GM12878 (cell line): ENCODE results near the gene TTC39C. TPM values are rescaled to one million over a fixed set of nuclear protein-coding genes. Genes with fewer than 3 reads are reported as not detected.

Source experiments
- ATAC-seq: fragments of 200-7000 bp; cut with Tn5 transposase; 3 replicates; pipeline ENCODE4 v1.9.1; 2020; ENCODE audit warnings: mild to moderate bottlenecking, moderate library complexity
- BruUV-seq: library from RNA; stranded (reverse); fragments of 400-500 nt; replicated peaks from 2 replicates; lab custom pipeline; 2021; lab: Mats Ljungman, UMichigan
- CTCF ChIA-PET: fragments of 300-600 bp; sonication (Branson Sonifier 250); formaldehyde crosslinking; extraction: SDS; loops from one replicate; lab custom pipeline; 2021; ENCODE audit warnings: inconsistent platforms; lab: Yijun Ruan, JAX
- POLR2A ChIA-PET: fragments of 350-600 bp; formaldehyde crosslinking; extraction: SDS; loops from one replicate; lab custom pipeline; 2021; ENCODE audit warnings: inconsistent platforms; lab: Charles Lee
- RAD21 ChIA-PET: fragments of 300-600 bp; sonication (Branson Sonifier 250); formaldehyde crosslinking; loops from one replicate; lab custom pipeline; 2023; ENCODE audit warnings: antibody characterized with exemption; ENCODE audit not compliant: unreplicated experiment; lab: Charles Lee
- SMC1A ChIA-PET: fragments of 300-600 bp; sonication (Branson Sonifier 250); formaldehyde crosslinking; loops from one replicate; lab custom pipeline; 2023; ENCODE audit not compliant: unreplicated experiment, uncharacterized antibody; lab: Charles Lee
- DNase-seq: peaks from one replicate; pipeline ENCODE4 v3.0.0-alpha.2; 2011; ENCODE audit warnings: low read depth, low spot score
- FAIRE-seq: peaks from 3 replicates; lab custom pipeline; 2011; peaks lifted over from hg19 to GRCh38; lab: Jason Lieb, UNC
- H2AFZ ChIP-seq: 2 replicates; pipeline ENCODE4 v1.6.0; 2011; ENCODE audit warnings: low read depth, low read length, control low read depth; ENCODE audit not compliant: control insufficient read depth
- H3K27ac ChIP-seq: 2 replicates; pipeline ENCODE4 v1.5.1; 2011; ENCODE audit warnings: control low read depth; ENCODE audit not compliant: control insufficient read depth, insufficient read depth
- H3K27me3 ChIP-seq, 2 experiments: replicated peaks in 1 of 2; 2 replicates each; pipeline versions ENCODE4 v1.6.0 to v1.6.1; 2011; ENCODE audit warnings: low read length in 1 of 2; ENCODE audit not compliant: control insufficient read depth in 2 of 2, insufficient read depth in 2 of 2
- H3K36me3 ChIP-seq, 2 experiments: 2 replicates each; pipeline ENCODE4 v1.5.1; 2011; ENCODE audit warnings: low read length in 1 of 2; ENCODE audit not compliant: control insufficient read depth in 2 of 2, insufficient read depth in 2 of 2
- H3K4me1 ChIP-seq: 2 replicates; pipeline ENCODE4 v1.6.1; 2011; ENCODE audit warnings: mild to moderate bottlenecking, low read length, moderate library complexity, mixed read lengths; ENCODE audit not compliant: control insufficient read depth, insufficient read depth
- H3K4me2 ChIP-seq: 2 replicates; pipeline ENCODE4 v1.6.0; 2011; ENCODE audit warnings: control low read depth; ENCODE audit not compliant: control insufficient read depth, insufficient read depth
- H3K4me3 ChIP-seq: fragments of 200-600 bp; sonication (generic); 2 replicates; pipeline ENCODE4 v1.5.1; 2016
- H3K79me2 ChIP-seq: 2 replicates; pipeline ENCODE4 v1.6.0; 2011; ENCODE audit warnings: low read length; ENCODE audit not compliant: control insufficient read depth, insufficient read depth
- H3K9ac ChIP-seq: 2 replicates; pipeline ENCODE4 v1.8.0; 2011; ENCODE audit warnings: low read length, control low read depth, mixed read lengths; ENCODE audit not compliant: control insufficient read depth, insufficient read depth
- H3K9me3 ChIP-seq: replicated peaks from 3 replicates; pipeline ENCODE4 v1.5.1; 2011; ENCODE audit warnings: mild to moderate bottlenecking, low read length; ENCODE audit not compliant: control insufficient read depth, insufficient read depth
- H4K20me1 ChIP-seq: 2 replicates; pipeline ENCODE4 v1.6.0; 2011; ENCODE audit not compliant: control insufficient read depth, insufficient read depth
- BACH1 ChIP-seq: fragments of 450-650 bp; IDR thresholded peaks from 2 replicates; pipeline ENCODE4 v1.6.1; 2017; ENCODE audit warnings: mild to moderate bottlenecking, borderline replicate concordance
- GABPA ChIP-seq: IDR thresholded peaks from 2 replicates; pipeline ENCODE4 v1.6.1; 2014; ENCODE audit warnings: antibody characterized with exemption, low read depth, mild to moderate bottlenecking, inconsistent platforms
- NR2C1 ChIP-seq: fragments of 450-650 bp; IDR thresholded peaks from 2 replicates; pipeline ENCODE4 v1.6.1; 2017; ENCODE audit warnings: antibody characterized with exemption, mild to moderate bottlenecking, moderate library complexity
- RELA ChIP-seq: fragments of 450-650 bp; IDR thresholded peaks from 2 replicates; pipeline ENCODE4 v1.8.0; 2014; ENCODE audit warnings: borderline replicate concordance; ENCODE audit not compliant: partially characterized antibody
- SIN3A ChIP-seq: IDR thresholded peaks from 2 replicates; pipeline ENCODE4 v1.6.1; 2012; ENCODE audit warnings: low read depth, low read length, improper control_type of control experiment
- ZNF217 ChIP-seq: fragments of 450-650 bp; IDR thresholded peaks from 2 replicates; pipeline ENCODE4 v1.6.1; 2017; ENCODE audit warnings: antibody characterized with exemption, mild to moderate bottlenecking
- WGBS: methylation state at CpG from one replicate; pipeline ENCODE4 v1.1.6; 2016; ENCODE audit warnings: low lambda C conversion rate; ENCODE audit not compliant: insufficient replicate concordance, insufficient coverage; ENCODE audit errors: missing lambda C conversion rate; 5-methylcytosine and 5-hydroxymethylcytosine counted together
- in situ Hi-C: fragments of 300-500 bp; cut with MboI; formaldehyde crosslinking; loops from 9 replicates; pipeline ENCODE4 v1.14.3; 2018; ENCODE audit warnings: mixed read lengths
- intact Hi-C: fragments of 100-400 bp; cut with micrococcal nuclease; formaldehyde crosslinking; loops from one replicate; pipeline ENCODE4 v1.14.2; 2022; ENCODE audit not compliant: unreplicated experiment
- polyA plus RNA-seq, 11 experiments: library from polyadenylated mRNA; depleted of rRNA in 4 of 11; unstranded in 6 of 11; stranded (reverse) in 5 of 11; fragments of >200 nt; fragmentation: Nextera tagmentation in 4 of 11; fragmentation: Illumina TruSeq in 1 of 11; extraction: Ambion mirVana in 4 of 11; extraction: Trizol in 1 of 11; gene quantifications; 1 replicate in 1 of 11; 2 replicates in 10 of 11; pipeline versions ENCODE4 v1.2.1 to v1.2.3, GENCODE V29; 2011 to 2016; ENCODE audit warnings: inconsistent platforms in 2 of 11, missing spikeins in 2 of 11, low read depth in 1 of 11
- total RNA-seq, 4 experiments: library from RNA; depleted of rRNA in 3 of 4; stranded (reverse); fragments of >200 nt in 3 of 4; fragmentation: Illumina TruSeq in 1 of 4; extraction: Trizol in 1 of 4; gene quantifications; 2 replicates each; pipeline versions ENCODE4 v1.2.1 to v1.2.3, GENCODE V29; 2013 to 2021
- TF ChIP-seq, protein P1 (sequence below): IDR thresholded peaks from 2 replicates; pipeline ENCODE4 v1.6.1; 2011; ENCODE audit warnings: low read depth, mild to moderate bottlenecking, low read length, moderate library complexity, borderline replicate concordance; ENCODE audit errors: extremely low read depth
- TF ChIP-seq, protein P2 (sequence below): fragments of 450-650 bp; IDR thresholded peaks from 2 replicates; pipeline ENCODE4 v1.6.1; 2017; ENCODE audit warnings: mild to moderate bottlenecking, moderate library complexity
- TF ChIP-seq, protein P3 (sequence below): fragments of 450-650 bp; IDR thresholded peaks from 2 replicates; pipeline ENCODE4 v1.6.1; 2017; ENCODE audit warnings: antibody characterized with exemption, mild to moderate bottlenecking, moderate library complexity

TTC39C gene
- total and polyA plus RNA-seq, 10 of the 15 experiments (the other 5 are each of a cell fraction or from before 2014, with no cell fraction given): 21.1 to 91.0 (median 64.8) TPM

DNA sequence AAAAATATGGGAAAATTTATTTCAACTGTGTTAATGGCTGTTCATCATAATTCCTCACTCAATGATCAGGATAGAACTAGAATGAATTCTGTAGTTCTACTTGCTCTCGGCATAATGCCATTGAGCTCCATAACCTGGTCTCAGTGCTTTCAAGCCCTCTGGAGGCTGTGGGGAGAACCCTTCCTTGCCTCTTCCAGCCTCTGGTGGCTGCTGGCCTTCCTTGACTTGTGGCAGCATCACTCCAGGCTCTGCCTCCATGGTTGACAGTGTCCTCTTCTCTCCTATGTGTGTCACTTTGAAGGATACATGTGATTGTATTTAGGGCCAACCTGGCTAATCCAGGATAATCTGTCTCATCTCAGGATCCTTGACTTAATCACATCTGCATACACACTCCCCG, 97.4 kb downstream of the TTC39C start:
- Histone ChIP-seq H3K9me3 (no peaks in the 10 kb centered on the region), H3K4me1 (no peaks in the 10 kb centered on the region), H4K20me1 (no peaks in the 10 kb centered on the region), H3K27me3 (no peaks in the 10 kb centered on the region), H2AFZ (no peak overlapping the region), H3K27ac (no peak overlapping the region), H3K4me2 (no peak overlapping the region), H3K36me3 (peaks cover 3 to 7% of the 10 kb centered on the region in 2 experiments; a peak in 2 of 4 replicates), H3K4me3 (no peak overlapping the region), H3K79me2 (no peaks in the 10 kb centered on the region), H3K9ac (no peak overlapping the region)
- FAIRE-seq: no peak
- no TSS peak for BruUV-seq
- ChIA-PET SMC1A (interaction anchor here (0.7 to 1.2 kb wide), 2 partner anchors 187 to 211 kb away, joined by 3 to 4 read pairs; no protein-coding TSS in a partner anchor), RAD21 (no interaction called here), CTCF (interaction anchor here (0.6 to 1.4 kb wide), 3 partner anchors 11 to 528 kb away, joined by 3 to 5 read pairs (median 3); no protein-coding TSS in a partner anchor), POLR2A (no interaction called here)
- TF ChIP-seq ZNF217: no peak
- no peak for TF ChIP-seq GABPA
- no peak for TF ChIP-seq NR2C1
- TF ChIP-seq, protein P1, sequence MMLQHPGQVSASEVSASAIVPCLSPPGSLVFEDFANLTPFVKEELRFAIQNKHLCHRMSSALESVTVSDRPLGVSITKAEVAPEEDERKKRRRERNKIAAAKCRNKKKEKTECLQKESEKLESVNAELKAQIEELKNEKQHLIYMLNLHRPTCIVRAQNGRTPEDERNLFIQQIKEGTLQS: no peak
- TF ChIP-seq SIN3A: no peak
- TF ChIP-seq, protein P2, sequence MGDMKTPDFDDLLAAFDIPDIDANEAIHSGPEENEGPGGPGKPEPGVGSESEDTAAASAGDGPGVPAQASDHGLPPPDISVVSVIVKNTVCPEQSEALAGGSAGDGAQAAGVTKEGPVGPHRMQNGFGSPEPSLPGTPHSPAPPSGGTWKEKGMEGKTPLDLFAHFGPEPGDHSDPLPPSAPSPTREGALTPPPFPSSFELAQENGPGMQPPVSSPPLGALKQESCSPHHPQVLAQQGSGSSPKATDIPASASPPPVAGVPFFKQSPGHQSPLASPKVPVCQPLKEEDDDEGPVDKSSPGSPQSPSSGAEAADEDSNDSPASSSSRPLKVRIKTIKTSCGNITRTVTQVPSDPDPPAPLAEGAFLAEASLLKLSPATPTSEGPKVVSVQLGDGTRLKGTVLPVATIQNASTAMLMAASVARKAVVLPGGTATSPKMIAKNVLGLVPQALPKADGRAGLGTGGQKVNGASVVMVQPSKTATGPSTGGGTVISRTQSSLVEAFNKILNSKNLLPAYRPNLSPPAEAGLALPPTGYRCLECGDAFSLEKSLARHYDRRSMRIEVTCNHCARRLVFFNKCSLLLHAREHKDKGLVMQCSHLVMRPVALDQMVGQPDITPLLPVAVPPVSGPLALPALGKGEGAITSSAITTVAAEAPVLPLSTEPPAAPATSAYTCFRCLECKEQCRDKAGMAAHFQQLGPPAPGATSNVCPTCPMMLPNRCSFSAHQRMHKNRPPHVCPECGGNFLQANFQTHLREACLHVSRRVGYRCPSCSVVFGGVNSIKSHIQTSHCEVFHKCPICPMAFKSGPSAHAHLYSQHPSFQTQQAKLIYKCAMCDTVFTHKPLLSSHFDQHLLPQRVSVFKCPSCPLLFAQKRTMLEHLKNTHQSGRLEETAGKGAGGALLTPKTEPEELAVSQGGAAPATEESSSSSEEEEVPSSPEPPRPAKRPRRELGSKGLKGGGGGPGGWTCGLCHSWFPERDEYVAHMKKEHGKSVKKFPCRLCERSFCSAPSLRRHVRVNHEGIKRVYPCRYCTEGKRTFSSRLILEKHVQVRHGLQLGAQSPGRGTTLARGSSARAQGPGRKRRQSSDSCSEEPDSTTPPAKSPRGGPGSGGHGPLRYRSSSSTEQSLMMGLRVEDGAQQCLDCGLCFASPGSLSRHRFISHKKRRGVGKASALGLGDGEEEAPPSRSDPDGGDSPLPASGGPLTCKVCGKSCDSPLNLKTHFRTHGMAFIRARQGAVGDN: no peak
- TF ChIP-seq, protein P3, sequence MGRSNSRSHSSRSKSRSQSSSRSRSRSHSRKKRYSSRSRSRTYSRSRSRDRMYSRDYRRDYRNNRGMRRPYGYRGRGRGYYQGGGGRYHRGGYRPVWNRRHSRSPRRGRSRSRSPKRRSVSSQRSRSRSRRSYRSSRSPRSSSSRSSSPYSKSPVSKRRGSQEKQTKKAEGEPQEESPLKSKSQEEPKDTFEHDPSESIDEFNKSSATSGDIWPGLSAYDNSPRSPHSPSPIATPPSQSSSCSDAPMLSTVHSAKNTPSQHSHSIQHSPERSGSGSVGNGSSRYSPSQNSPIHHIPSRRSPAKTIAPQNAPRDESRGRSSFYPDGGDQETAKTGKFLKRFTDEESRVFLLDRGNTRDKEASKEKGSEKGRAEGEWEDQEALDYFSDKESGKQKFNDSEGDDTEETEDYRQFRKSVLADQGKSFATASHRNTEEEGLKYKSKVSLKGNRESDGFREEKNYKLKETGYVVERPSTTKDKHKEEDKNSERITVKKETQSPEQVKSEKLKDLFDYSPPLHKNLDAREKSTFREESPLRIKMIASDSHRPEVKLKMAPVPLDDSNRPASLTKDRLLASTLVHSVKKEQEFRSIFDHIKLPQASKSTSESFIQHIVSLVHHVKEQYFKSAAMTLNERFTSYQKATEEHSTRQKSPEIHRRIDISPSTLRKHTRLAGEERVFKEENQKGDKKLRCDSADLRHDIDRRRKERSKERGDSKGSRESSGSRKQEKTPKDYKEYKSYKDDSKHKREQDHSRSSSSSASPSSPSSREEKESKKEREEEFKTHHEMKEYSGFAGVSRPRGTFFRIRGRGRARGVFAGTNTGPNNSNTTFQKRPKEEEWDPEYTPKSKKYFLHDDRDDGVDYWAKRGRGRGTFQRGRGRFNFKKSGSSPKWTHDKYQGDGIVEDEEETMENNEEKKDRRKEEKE: no peak
- TF ChIP-seq BACH1: no peak
- TF ChIP-seq RELA: no peak
- WGBS: 82% methylated on average over 2 of the region's 2 CpGs
- no peak for DNase-seq
- in situ Hi-C loops: loop anchor here (5.0 kb wide), 1 partner anchor 145 kb away; no protein-coding TSS in a partner anchor
- intact Hi-C loops: no loop called here
- no peak for ATAC-seq
